Measurements from ENCODE around the gene AIFM3.
"Not testable (repeated sequence)": the region's sequence is repeated elsewhere in the genome, so short reads cannot be mapped to it uniquely, and the experiment has no call there.

Gene AIFM3

DNA sequence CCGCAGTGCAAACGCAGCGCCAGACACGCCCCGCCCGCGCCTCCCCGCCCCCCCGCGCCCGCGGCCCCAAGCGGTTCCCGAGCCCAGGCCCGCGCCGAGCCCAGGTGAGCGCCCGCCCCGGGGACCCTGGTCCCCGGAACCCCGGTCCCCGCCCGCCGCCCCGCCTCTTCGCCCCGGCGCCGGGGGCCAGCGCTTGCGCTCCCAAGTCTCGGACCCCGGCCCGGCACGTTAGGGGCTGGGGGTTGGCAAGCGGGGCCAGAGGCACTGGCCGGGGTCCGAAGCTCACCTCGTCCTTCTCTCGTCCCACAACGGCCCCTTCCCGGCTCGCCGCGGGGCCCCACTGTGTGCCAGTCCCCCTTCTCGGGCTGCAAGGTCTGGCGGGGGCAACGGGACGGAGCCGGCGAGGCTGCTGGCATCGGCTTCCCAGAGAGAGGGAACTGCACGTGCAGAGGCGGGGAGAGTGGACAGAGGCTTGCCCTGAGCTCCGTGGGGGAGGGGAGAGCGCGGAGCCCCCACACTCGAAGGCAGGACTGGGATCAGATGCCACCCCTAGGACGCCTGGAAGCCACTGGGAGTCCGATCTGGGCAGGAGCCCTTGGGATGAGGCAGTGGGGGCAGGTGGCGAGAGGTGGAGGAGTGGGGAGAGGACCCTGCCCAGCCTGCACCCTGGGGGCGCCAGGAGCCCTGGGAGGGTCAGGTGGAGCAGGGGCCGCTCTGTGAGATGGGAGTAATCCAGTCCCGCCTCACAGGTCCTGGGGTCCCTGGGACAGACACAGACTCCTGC lies 1.8 kb upstream of the AIFM3 start:
- TF ChIP-seq, protein P1, sequence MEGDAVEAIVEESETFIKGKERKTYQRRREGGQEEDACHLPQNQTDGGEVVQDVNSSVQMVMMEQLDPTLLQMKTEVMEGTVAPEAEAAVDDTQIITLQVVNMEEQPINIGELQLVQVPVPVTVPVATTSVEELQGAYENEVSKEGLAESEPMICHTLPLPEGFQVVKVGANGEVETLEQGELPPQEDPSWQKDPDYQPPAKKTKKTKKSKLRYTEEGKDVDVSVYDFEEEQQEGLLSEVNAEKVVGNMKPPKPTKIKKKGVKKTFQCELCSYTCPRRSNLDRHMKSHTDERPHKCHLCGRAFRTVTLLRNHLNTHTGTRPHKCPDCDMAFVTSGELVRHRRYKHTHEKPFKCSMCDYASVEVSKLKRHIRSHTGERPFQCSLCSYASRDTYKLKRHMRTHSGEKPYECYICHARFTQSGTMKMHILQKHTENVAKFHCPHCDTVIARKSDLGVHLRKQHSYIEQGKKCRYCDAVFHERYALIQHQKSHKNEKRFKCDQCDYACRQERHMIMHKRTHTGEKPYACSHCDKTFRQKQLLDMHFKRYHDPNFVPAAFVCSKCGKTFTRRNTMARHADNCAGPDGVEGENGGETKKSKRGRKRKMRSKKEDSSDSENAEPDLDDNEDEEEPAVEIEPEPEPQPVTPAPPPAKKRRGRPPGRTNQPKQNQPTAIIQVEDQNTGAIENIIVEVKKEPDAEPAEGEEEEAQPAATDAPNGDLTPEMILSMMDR (conservative IDR thresholded peaks at IDR 0.05; ENCODE audit: low read depth) = no peak
- CTCF ChIA-PET = no interaction called here
- DNase-seq (ENCODE audit: low spot score) = no peak
- POLR2A ChIA-PET (ENCODE audit: low non-redundant PET) = no interaction called here
- no peak overlapping the region for H3K27ac ChIP-seq

DNA sequence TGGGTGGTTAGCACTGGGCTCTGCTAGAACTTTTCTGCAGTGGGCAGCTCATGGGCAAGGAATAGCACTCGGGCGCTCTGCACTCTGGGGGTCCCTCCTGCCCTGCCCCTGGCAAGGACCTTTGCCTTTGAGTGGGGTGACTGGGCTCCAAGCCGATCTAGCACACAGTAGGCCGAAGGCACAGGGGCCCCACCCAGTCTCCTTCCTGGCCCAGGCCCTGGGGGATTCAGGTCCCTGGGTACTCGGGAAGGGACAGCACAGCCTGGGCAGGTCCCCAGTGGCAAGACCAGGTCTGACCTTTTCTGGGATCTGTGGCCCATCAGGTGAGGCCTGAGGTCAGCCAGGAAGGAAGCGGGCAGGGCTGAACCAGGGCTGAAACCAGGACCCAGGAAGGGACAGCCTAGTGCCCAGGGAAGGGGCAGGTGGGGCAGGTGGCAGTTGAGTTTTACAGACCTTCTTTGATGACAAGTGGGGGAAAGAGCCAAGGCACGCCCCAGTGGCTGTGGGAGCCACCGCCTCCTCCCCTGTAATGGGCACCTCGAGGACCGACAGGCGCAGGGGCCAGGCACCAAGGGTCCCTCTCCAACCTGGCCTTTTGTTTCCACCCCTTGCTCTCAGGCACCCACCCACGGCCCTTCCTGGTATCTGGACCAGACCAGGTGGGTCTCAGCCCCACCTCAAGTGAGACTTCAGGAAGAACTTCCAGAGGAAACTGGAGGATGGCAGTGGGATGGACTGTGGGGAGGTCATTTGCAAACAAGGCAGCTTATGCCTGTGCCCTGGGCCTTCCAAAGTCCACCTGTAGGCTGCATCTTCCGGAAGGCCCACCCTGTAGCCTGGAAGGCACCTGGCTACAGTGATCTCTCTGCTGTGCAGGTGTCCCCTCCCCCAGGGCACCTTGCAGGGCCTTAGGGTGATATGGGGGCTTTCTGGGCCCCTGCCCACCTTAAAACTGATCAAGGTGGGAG lies 883 bp upstream of the AIFM3 start:
- CTCF ChIA-PET = interaction anchor here (0.5 kb wide), 1 partner anchor 478 kb away, joined by 3 read pairs; no protein-coding TSS in a partner anchor

DNA sequence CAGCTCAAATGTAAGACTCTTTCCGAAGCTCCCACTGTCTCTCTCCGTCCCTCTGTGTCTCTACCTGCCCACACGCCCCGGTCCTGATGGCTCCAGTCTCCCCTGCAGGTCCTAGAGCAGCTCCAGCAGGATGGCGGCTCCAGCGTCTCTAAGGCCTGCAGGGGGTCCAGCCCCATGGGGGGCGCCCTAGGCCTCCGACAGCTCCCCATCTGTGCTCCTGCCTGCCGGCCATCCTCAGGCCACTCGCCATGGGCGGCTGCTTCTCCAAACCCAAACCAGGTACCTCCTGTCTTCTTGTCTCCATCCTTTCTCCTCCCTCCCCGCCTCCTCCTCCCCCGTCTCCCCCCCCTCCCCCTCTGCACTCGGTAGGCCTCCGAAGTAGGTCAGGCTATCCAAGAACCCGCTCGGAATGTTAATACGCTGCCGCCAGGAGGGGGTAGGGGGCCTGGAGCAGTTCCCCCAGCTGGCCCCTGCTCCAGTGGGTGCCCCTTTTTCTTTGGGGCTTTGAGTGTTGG lies 699 bp downstream of the AIFM3 start:
- CTCF ChIA-PET = no interaction called here
- TF ChIP-seq, protein P1 (conservative IDR thresholded peaks at IDR 0.05; ENCODE audit: low read depth) = no peak
- no peak for DNase-seq (ENCODE audit: low spot score)
- H3K27ac ChIP-seq = no peak overlapping the region
- POLR2A ChIA-PET (ENCODE audit: low non-redundant PET) = no interaction called here

More for the DNA sequence above, 883 bp upstream of the AIFM3 start:
- TF ChIP-seq, protein P1 (conservative IDR thresholded peaks at IDR 0.05; ENCODE audit: low read depth) = no peak
- POLR2A ChIA-PET (ENCODE audit: low non-redundant PET) = no interaction called here
- DNase-seq (ENCODE audit: low spot score) = no peak
- no peak overlapping the region for H3K27ac ChIP-seq

DNA sequence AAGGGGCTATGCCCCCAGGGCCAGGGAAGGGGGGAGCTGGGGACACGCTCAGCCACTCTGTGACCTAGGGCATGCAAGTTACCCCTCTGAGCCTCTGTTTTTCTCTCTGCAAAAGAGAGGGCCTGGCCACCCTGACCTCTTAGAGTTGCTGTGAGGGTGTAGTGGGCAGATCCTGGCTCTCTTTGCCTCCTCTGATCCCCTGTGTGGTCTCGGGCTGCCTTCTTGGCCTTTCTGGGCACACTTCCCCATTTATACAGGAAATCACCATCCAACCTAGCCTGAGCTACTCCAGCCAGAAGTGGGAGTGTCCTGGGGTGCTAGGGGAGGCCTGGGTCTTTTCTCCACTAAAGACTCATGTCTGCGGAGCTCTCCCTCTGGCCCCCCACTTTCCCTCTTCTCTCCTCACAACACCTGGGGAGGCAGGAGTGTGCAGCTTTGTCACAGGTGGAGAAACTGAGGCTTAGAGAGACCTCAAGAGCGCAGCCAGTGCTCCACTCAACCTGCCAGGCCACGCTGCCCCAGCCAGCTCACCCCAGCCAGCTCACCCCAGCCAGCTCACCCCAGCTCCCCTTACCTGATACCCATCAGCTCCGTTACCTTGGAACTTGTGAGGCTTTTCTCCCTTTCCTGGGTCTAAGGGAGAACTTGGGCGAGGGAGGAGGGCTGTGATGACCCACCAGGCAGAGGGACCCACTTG lies 1.4 kb downstream of the AIFM3 start:
- TF ChIP-seq, protein P1 (conservative IDR thresholded peaks at IDR 0.05; ENCODE audit: low read depth) = no peak
- H3K27ac ChIP-seq = peak overlapping the region; percentile 26
- DNase-seq (ENCODE audit: low spot score) = no peak
- ChIA-PET POLR2A (ENCODE audit: low non-redundant PET) (no interaction called here), CTCF (no interaction called here)

DNA sequence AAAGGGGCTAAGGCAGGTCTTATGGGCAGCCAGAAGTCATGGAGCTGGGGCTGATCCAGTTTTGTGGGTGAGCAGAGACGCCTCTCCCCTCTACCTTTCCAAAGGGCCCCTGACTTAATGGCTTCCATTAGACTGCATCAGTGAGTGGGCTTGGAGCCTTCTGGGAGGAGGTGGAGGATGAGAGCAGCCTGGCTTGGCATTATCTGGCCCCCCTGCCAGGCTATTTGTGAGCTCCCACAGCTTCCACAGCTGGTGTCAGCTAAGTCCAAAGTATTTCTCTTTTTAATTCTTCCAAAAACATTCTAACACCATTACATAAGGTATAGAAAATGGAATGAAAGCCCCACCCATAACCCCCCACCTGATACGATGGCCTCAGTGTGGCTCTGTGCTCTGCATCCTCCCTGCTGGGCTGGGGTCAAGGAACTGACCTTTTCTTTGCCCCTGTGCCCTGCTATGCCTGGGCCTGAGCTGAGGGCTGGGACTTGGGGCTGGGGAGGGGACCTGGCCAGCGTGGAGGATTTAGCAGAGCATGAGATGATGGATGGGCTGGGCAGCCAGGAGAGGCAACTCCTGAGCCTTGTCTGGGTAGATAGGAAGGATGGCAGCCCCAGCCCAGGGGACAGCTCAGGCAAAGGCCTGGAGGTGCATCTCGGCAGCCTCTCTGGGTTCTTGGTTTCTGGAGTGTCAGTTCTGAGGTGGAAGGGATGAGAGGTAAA lies 4.0 kb downstream of the AIFM3 start:
- TF ChIP-seq, protein P1 (conservative IDR thresholded peaks at IDR 0.05; ENCODE audit: low read depth) = no peak
- POLR2A ChIA-PET (ENCODE audit: low non-redundant PET) = interaction anchor here (0.5 kb wide), 1 partner anchor 109 kb away, joined by 4 read pairs; no protein-coding TSS in a partner anchor
- DNase-seq (ENCODE audit: low spot score) = no peak

DNA sequence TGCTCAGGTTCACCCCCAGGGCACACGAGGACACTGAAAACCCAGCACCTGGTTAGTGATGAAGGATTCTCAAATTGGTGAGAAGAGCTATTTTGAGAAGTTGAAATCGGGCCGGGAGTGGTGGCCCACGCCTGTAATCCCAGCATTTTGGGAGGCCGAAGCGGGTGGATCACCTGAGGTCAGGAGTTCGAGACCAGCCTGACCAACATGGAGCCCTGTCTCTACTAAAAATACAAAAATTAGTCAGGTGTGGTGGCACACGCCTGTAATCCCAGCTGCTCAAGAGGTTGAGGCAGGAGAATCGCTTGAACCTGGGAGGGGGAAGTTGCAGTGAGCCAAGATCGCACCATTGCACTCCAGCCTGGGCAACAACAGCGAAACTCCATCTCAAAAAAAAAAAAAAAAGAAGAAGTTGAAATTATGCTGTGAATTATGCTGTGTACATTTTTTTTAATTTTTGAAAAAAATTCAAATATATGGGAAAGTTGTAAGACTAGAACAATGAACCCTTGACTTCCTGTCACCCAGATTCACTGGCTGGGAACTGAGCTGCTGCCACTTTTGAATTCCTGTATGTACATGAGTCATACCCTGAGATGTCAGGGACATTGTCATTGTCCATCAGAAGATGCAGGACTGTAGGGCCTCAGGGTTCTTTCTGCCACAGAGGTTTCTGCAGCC lies 5.1 kb downstream of the AIFM3 start:
- H3K27ac ChIP-seq; POLR2A ChIA-PET (ENCODE audit: low non-redundant PET); DNase-seq (ENCODE audit: low spot score): not testable (repeated sequence)
- CTCF ChIA-PET = interaction anchor here (0.6 to 1.9 kb wide), 3 partner anchors 10 to 226 kb away, joined by 3 to 6 read pairs (median 3); no protein-coding TSS in a partner anchor

More for the DNA sequence above, 4.0 kb downstream of the AIFM3 start:
- no peak overlapping the region for H3K27ac ChIP-seq
- CTCF ChIA-PET = no interaction called here
